ENCODE data around the gene UBQLN1. TPM values are rescaled to one million over a fixed set of nuclear protein-coding genes. Genes with fewer than 3 reads are reported as not detected.

Gene UBQLN1
- total and polyA plus RNA-seq, 9 of the 15 experiments (the other 6 are each of a cell fraction or from before 2014, with no cell fraction given), result 7.5 to 120 (median 52.8) TPM

- TF ChIP-seq E2F5 (CRISPR knock-in tag; IDR thresholded peaks at IDR 0.05) (no peak), TRIM28 (IDR thresholded peaks at IDR 0.05) (no peak), ZNF830 (CRISPR knock-in tag; IDR thresholded peaks at IDR 0.05) (no peak), MBD1 (CRISPR knock-in tag; IDR thresholded peaks at IDR 0.05) (no peak), HDAC8 (tag; IDR thresholded peaks at IDR 0.05) (no peak), CGGBP1 (CRISPR knock-in tag; IDR thresholded peaks at IDR 0.05) (no peak), FOSL1 (tag; conservative IDR thresholded peaks at IDR 0.05) (peak; percentile 51; the same call in 1 of the 2 replicates), HMBOX1 (IDR thresholded peaks at IDR 0.05) (no peak), RCOR1 (IDR thresholded peaks at IDR 0.05; ENCODE audit: borderline replicate concordance in 1 of 2, low read depth in 2 of 2, low read length in 2 of 2) (peak in 1 of 2 experiments; percentile 78; a peak in 2 of 4 replicates), CBFA2T3 (IDR thresholded peaks at IDR 0.05) (peak; percentile 23; the same call in 1 of the 2 replicates), NR4A1 (CRISPR knock-in tag; IDR thresholded peaks at IDR 0.05) (no peak), NR4A1 (tag; IDR thresholded peaks at IDR 0.05) (no peak), ZKSCAN8 (CRISPR knock-in tag; IDR thresholded peaks at IDR 0.05) (no peak), ARID1B (IDR thresholded peaks at IDR 0.05) (0 out of 2 replicates have a peak, but pooled peaks have one; percentile 10), ELK3 (CRISPR knock-in tag; IDR thresholded peaks at IDR 0.05) (no peak), KLF10 (CRISPR knock-in tag; IDR thresholded peaks at IDR 0.05) (no peak), HDAC2 (IDR thresholded peaks at IDR 0.05) (no peak), ARID2 (IDR thresholded peaks at IDR 0.05) (no peak)
Observed at GRCh38 chr9:83625178-83625577, 82.6 kb downstream of the UBQLN1 start (continued).

Measured in K562 (cell line).